KOPT-K1 (cell line): ENCODE measurements around the gene PMEPA1.

Source experiments
- H3K27ac ChIP-seq: fragments of 200-600 bp; sonication (generic); 2 replicates; pipeline ENCODE4 v1.5.1; 2016; ENCODE audit warnings: antibody characterized with exemption, mild to moderate bottlenecking, low read depth, low read length; ENCODE audit not compliant: poor library complexity, severe bottlenecking
- H3K36me3 ChIP-seq: fragments of 200-600 bp; sonication (generic); 2 replicates; pipeline ENCODE4 v1.5.1; 2017; ENCODE audit warnings: antibody characterized with exemption, mild to moderate bottlenecking, low read length, moderate library complexity; ENCODE audit not compliant: insufficient read depth
- H3K9me3 ChIP-seq: fragments of 200-600 bp; sonication (generic); 2 replicates; pipeline ENCODE4 v1.5.1; 2017; ENCODE audit warnings: antibody characterized with exemption, low read length, mild to moderate bottlenecking; ENCODE audit not compliant: insufficient read depth, poor library complexity, severe bottlenecking

Gene PMEPA1

GRCh38 chr20:57744206-57744605 is 34.4 kb upstream of the PMEPA1 start:
- H3K27ac ChIP-seq: no peak overlapping the region
- no peaks in the 10 kb centered on the region for H3K36me3 ChIP-seq
- H3K9me3 ChIP-seq: no peaks in the 10 kb centered on the region

GRCh38 chr20:57743450-57744095 is 33.8 kb upstream of the PMEPA1 start:
- no peak overlapping the region for H3K27ac ChIP-seq
- H3K36me3 ChIP-seq: no peaks in the 10 kb centered on the region
- no peaks in the 10 kb centered on the region for H3K9me3 ChIP-seq

- H3K36me3 ChIP-seq: no peaks in the 10 kb centered on the region
- no peaks in the 10 kb centered on the region for H3K9me3 ChIP-seq
- no peak overlapping the region for H3K27ac ChIP-seq
Observed at GRCh38 chr20:57742507-57743181, 32.8 kb upstream of the PMEPA1 start.

GRCh38 chr20:57738484-57738883 is 28.7 kb upstream of the PMEPA1 start:
- Histone ChIP-seq H3K9me3 (no peaks in the 10 kb centered on the region), H3K27ac (no peak overlapping the region), H3K36me3 (no peaks in the 10 kb centered on the region)

GRCh38 chr20:57738053-57738452 is 28.2 kb upstream of the PMEPA1 start:
- Histone ChIP-seq H3K27ac (no peak overlapping the region), H3K9me3 (no peaks in the 10 kb centered on the region), H3K36me3 (no peaks in the 10 kb centered on the region)

- no peak overlapping the region for H3K27ac ChIP-seq
- H3K9me3 ChIP-seq: no peaks in the 10 kb centered on the region
- H3K36me3 ChIP-seq: no peaks in the 10 kb centered on the region
Observed at GRCh38 chr20:57737349-57737748, 27.5 kb upstream of the PMEPA1 start.

- H3K27ac ChIP-seq: no peak overlapping the region
- H3K9me3 ChIP-seq: no peaks in the 10 kb centered on the region
- H3K36me3 ChIP-seq: no peaks in the 10 kb centered on the region
Observed at GRCh38 chr20:57736738-57737347, 27.0 kb upstream of the PMEPA1 start.

- Histone ChIP-seq H3K27ac (no peak overlapping the region), H3K9me3 (no peaks in the 10 kb centered on the region), H3K36me3 (no peaks in the 10 kb centered on the region)
Observed at GRCh38 chr20:57735831-57736737, 26.3 kb upstream of the PMEPA1 start.

- Histone ChIP-seq H3K36me3 (no peaks in the 10 kb centered on the region), H3K9me3 (no peaks in the 10 kb centered on the region), H3K27ac (no peak overlapping the region)
Observed at GRCh38 chr20:57734754-57735153, 24.9 kb upstream of the PMEPA1 start.

- Histone ChIP-seq H3K27ac (no peak overlapping the region), H3K36me3 (no peaks in the 10 kb centered on the region)
Observed at GRCh38 chr20:57732226-57732625, 22.4 kb upstream of the PMEPA1 start.

GRCh38 chr20:57728762-57729161 is 18.9 kb upstream of the PMEPA1 start:
- Histone ChIP-seq H3K27ac (no peak overlapping the region), H3K9me3 (no peaks in the 10 kb centered on the region), H3K36me3 (no peaks in the 10 kb centered on the region)

More at GRCh38 chr20:57732226-57732625, 22.4 kb upstream of the PMEPA1 start:
- no peaks in the 10 kb centered on the region for H3K9me3 ChIP-seq

- no peaks in the 10 kb centered on the region for H3K9me3 ChIP-seq
- H3K36me3 ChIP-seq: no peaks in the 10 kb centered on the region
- H3K27ac ChIP-seq: no peak overlapping the region
Observed at GRCh38 chr20:57727863-57728262, 18.0 kb upstream of the PMEPA1 start.

- H3K36me3 ChIP-seq: no peaks in the 10 kb centered on the region
- H3K27ac ChIP-seq: no peak overlapping the region
- H3K9me3 ChIP-seq: no peaks in the 10 kb centered on the region
Observed at GRCh38 chr20:57725636-57726035, 15.8 kb upstream of the PMEPA1 start.

GRCh38 chr20:57724610-57725405 is 15.0 kb upstream of the PMEPA1 start:
- H3K27ac ChIP-seq: no peak overlapping the region
- no peaks in the 10 kb centered on the region for H3K36me3 ChIP-seq
- no peaks in the 10 kb centered on the region for H3K9me3 ChIP-seq
